H1 (cell line): ENCODE measurements around the gene TNRC6C. TPM values are rescaled to one million over a fixed set of nuclear protein-coding genes. Genes with fewer than 3 reads are reported as not detected.

Experiments used
- CTCF ChIA-PET: fragments of 300-600 bp; sonication (Branson Sonifier 250); formaldehyde crosslinking; loops from one replicate; lab custom pipeline; 2021; ENCODE audit not compliant: partially characterized antibody; lab: Charles Lee
- POLR2A ChIA-PET: fragments of 300-600 bp; sonication (Branson Sonifier 250); formaldehyde crosslinking; loops from one replicate; lab custom pipeline; 2021; ENCODE audit warnings: inconsistent platforms; ENCODE audit not compliant: partially characterized antibody; lab: Charles Lee
- DNase-seq, 2 experiments: peaks; one replicate each; pipeline versions ENCODE4 v3.0.0 to v3.0.0-alpha.2; 2010 to 2022; ENCODE audit warnings: low spot score in 2 of 2, low read depth in 1 of 2, mixed read lengths in 1 of 2
- FAIRE-seq: peaks from 2 replicates; lab custom pipeline; 2011; peaks lifted over from hg19 to GRCh38; lab: Jason Lieb, UNC
- H2AFZ ChIP-seq: 2 replicates; pipeline ENCODE4 v1.8.1; 2012; ENCODE audit warnings: low read length, inconsistent platforms
- H2AK5ac ChIP-seq: 2 replicates; pipeline ENCODE4 v1.6.1; 2013; ENCODE audit warnings: low read depth, low read length
- H2BK120ac ChIP-seq: replicated peaks from 2 replicates; pipeline ENCODE3; 2013; ENCODE audit warnings: low read depth, low read length, inconsistent platforms
- H2BK12ac ChIP-seq: 2 replicates; pipeline ENCODE4 v1.6.1; 2013; ENCODE audit warnings: low read depth, low read length
- H2BK15ac ChIP-seq: 2 replicates; pipeline ENCODE4 v1.6.1; 2013; ENCODE audit warnings: low read length
- H2BK20ac ChIP-seq: 2 replicates; pipeline ENCODE4 v1.6.1; 2013; ENCODE audit warnings: low read length
- H2BK5ac ChIP-seq: 2 replicates; pipeline ENCODE4 v1.6.1; 2013; ENCODE audit warnings: low read depth, low read length
- H3K14ac ChIP-seq: 2 replicates; pipeline ENCODE4 v1.6.1; 2013; ENCODE audit warnings: inconsistent platforms; ENCODE audit not compliant: insufficient read length
- H3K18ac ChIP-seq: 2 replicates; pipeline ENCODE4 v1.6.1; 2013; ENCODE audit warnings: low read length; ENCODE audit errors: extremely low read depth
- H3K23ac ChIP-seq: 2 replicates; pipeline ENCODE4 v1.6.1; 2013; ENCODE audit warnings: inconsistent platforms; ENCODE audit not compliant: insufficient read length
- H3K23me2 ChIP-seq: 2 replicates; pipeline ENCODE4 v1.6.1; 2013; ENCODE audit warnings: low read depth, low read length
- H3K27ac ChIP-seq: 2 replicates; pipeline ENCODE4 v1.6.1; 2011; ENCODE audit warnings: low read depth, low read length, inconsistent platforms
- H3K27me3 ChIP-seq, 4 experiments: replicated peaks in 1 of 4; 1 replicate in 1 of 4; 2 replicates in 3 of 4; pipeline versions ENCODE4 v1.6.1 to v1.8.1; 2011 to 2013; ENCODE audit warnings: low read length in 3 of 4, mild to moderate bottlenecking in 3 of 4, inconsistent platforms in 2 of 4, mixed read lengths in 2 of 4, moderate library complexity in 1 of 4; ENCODE audit not compliant: control insufficient read depth in 3 of 4, insufficient read depth in 3 of 4; ENCODE audit errors: extremely low read depth in 1 of 4
- H3K36me3 ChIP-seq, 4 experiments: 2 replicates each; pipeline versions ENCODE4 v1.6.1 to v1.8.1; 2011 to 2013; ENCODE audit warnings: mild to moderate bottlenecking in 4 of 4, low read length in 3 of 4, moderate library complexity in 2 of 4, control low read depth in 1 of 4, inconsistent platforms in 1 of 4; ENCODE audit not compliant: insufficient read depth in 4 of 4, control insufficient read depth in 2 of 4
- H3K4ac ChIP-seq: replicated peaks from 2 replicates; pipeline ENCODE3; 2013; ENCODE audit warnings: low read length, low read depth, mixed read lengths, inconsistent platforms; ENCODE audit not compliant: insufficient read length
- H3K4me1 ChIP-seq, 4 experiments: replicated peaks in 1 of 4; 1 replicate in 1 of 4; 2 replicates in 3 of 4; pipeline versions ENCODE4 v1.6.1 to v1.8.1; 2011 to 2013; ENCODE audit warnings: low read length in 3 of 4, inconsistent platforms in 2 of 4, mixed read lengths in 1 of 4; ENCODE audit not compliant: insufficient read depth in 4 of 4, control insufficient read depth in 3 of 4
- H3K4me2 ChIP-seq, 2 experiments: 2 replicates each; pipeline versions ENCODE4 v1.6.1 to v1.8.1; 2011 to 2013; ENCODE audit warnings: low read depth in 2 of 2, low read length in 2 of 2, control low read depth in 1 of 2, inconsistent platforms in 1 of 2, mild to moderate bottlenecking in 1 of 2; ENCODE audit not compliant: insufficient read depth in 1 of 2
- H3K4me3 ChIP-seq, 4 experiments: fragments of 200-600, 300-600 bp in 1 of 4; sonication (generic), shearing (Covaris generic), sonication (Bioruptor Twin) in 1 of 4; 2 replicates each; pipeline versions ENCODE4 v1.5.1 to v1.8.1; 2011 to 2016; ENCODE audit warnings: low read length in 4 of 4, low read depth in 3 of 4, control low read depth in 2 of 4, inconsistent platforms in 2 of 4, mild to moderate bottlenecking in 2 of 4, mixed read lengths in 1 of 4, moderate library complexity in 1 of 4; ENCODE audit not compliant: insufficient read depth in 2 of 4; ENCODE audit errors: extremely low read depth in 1 of 4
- H3K56ac ChIP-seq: replicated peaks from 2 replicates; pipeline ENCODE3; 2013; ENCODE audit warnings: low read depth, mild to moderate bottlenecking, mixed read lengths, low read length, inconsistent platforms; ENCODE audit not compliant: insufficient read length
- H3K79me1 ChIP-seq: 2 replicates; pipeline ENCODE4 v1.6.1; 2013; ENCODE audit warnings: low read depth, low read length, control low read depth
- H3K79me2 ChIP-seq, 2 experiments: 2 replicates each; pipeline versions ENCODE4 v1.6.1 to v1.8.1; 2012 to 2013; ENCODE audit warnings: low read length in 2 of 2, mild to moderate bottlenecking in 2 of 2, inconsistent platforms in 1 of 2; ENCODE audit not compliant: insufficient read depth in 2 of 2, control insufficient read depth in 1 of 2
- H3K9ac ChIP-seq, 4 experiments: replicated peaks in 1 of 4; 1 replicate in 1 of 4; 2 replicates in 3 of 4; pipeline versions ENCODE4 v1.6.1 to v1.8.1; 2011 to 2013; ENCODE audit warnings: low read depth in 3 of 4, low read length in 3 of 4, control low read depth in 2 of 4, mild to moderate bottlenecking in 2 of 4, moderate library complexity in 2 of 4, inconsistent platforms in 1 of 4; ENCODE audit errors: extremely low read depth in 1 of 4
- H3K9me3 ChIP-seq, 2 experiments: 2 replicates each; pipeline versions ENCODE4 v1.6.1 to v1.8.1; 2012 to 2013; ENCODE audit warnings: mild to moderate bottlenecking in 2 of 2, moderate library complexity in 2 of 2, control low read depth in 1 of 2, inconsistent platforms in 1 of 2, low read depth in 1 of 2, low read length in 1 of 2, mixed read lengths in 1 of 2; ENCODE audit not compliant: insufficient read depth in 2 of 2
- H4K20me1 ChIP-seq, 2 experiments: replicated peaks in 1 of 2; 2 replicates each; pipeline versions ENCODE3 to v1.8.1; 2011 to 2013; ENCODE audit warnings: inconsistent platforms in 2 of 2, low read length in 2 of 2, mild to moderate bottlenecking in 1 of 2; ENCODE audit not compliant: insufficient read depth in 2 of 2, control insufficient read depth in 1 of 2
- H4K5ac ChIP-seq: 2 replicates; pipeline ENCODE4 v1.6.1; 2013; ENCODE audit warnings: low read length, low read depth, mixed read lengths, inconsistent platforms; ENCODE audit not compliant: insufficient read length
- H4K8ac ChIP-seq: 2 replicates; pipeline ENCODE4 v1.8.0; 2013; ENCODE audit warnings: mild to moderate bottlenecking, moderate library complexity, low read length, inconsistent platforms; ENCODE audit not compliant: insufficient read depth; ENCODE audit errors: extremely low read depth
- H4K91ac ChIP-seq: replicated peaks from 2 replicates; pipeline ENCODE3; 2013; ENCODE audit warnings: low read length, mixed read lengths, inconsistent platforms; ENCODE audit not compliant: insufficient read length
- BACH1 ChIP-seq: IDR thresholded peaks from 2 replicates; pipeline ENCODE4 v1.6.1; 2012; ENCODE audit warnings: low read length, improper control_type of control experiment
- CBX8 ChIP-seq: fragments of 300-800, 300-1000 bp; sonication (generic); IDR thresholded peaks from 2 replicates; pipeline ENCODE4 v1.7.1; 2016; ENCODE audit warnings: low read depth, low read length, borderline replicate concordance
- CREB1 ChIP-seq: IDR thresholded peaks from 2 replicates; pipeline ENCODE4 v1.6.1; 2012; ENCODE audit warnings: inconsistent platforms
- CTCF ChIP-seq, 3 experiments: IDR thresholded peaks; 1 replicate in 2 of 3; 2 replicates in 1 of 3; pipeline versions ENCODE4 v1.5.1 to v1.6.1; 2011; ENCODE audit warnings: low read length in 3 of 3, mild to moderate bottlenecking in 3 of 3, inconsistent platforms in 2 of 3, low read depth in 1 of 3, moderate library complexity in 1 of 3; ENCODE audit not compliant: insufficient read depth in 1 of 3; ENCODE audit errors: control extremely low read depth in 1 of 3
- EZH2 ChIP-seq: fragments of 200-600 bp; sonication (generic); IDR thresholded peaks from 2 replicates; pipeline ENCODE4 v1.7.1; 2012; ENCODE audit warnings: low read depth, mild to moderate bottlenecking, moderate library complexity, low read length, inconsistent platforms; ENCODE audit not compliant: severe bottlenecking
- SIN3A ChIP-seq, 2 experiments: IDR thresholded peaks in 1 of 2; conservative IDR thresholded peaks in 1 of 2; 2 replicates each; pipeline ENCODE4 v1.6.1; 2011 to 2012; ENCODE audit warnings: low read length in 2 of 2, improper control_type of control experiment in 1 of 2, low read depth in 1 of 2, mild to moderate bottlenecking in 1 of 2
- SIX5 ChIP-seq: IDR thresholded peaks from 2 replicates; pipeline ENCODE4 v1.6.1; 2011; ENCODE audit warnings: mild to moderate bottlenecking, low read depth, low read length
- TCF12 ChIP-seq: IDR thresholded peaks from 2 replicates; pipeline ENCODE4 v1.6.1; 2011; ENCODE audit warnings: low read depth, mild to moderate bottlenecking, low read length
- WGBS, 2 experiments: shearing (Covaris generic) in 1 of 2; methylation state at CpG; one replicate each; pipeline versions ENCODE4 v1.1.6 to v1.1.7; 2013 to 2015; ENCODE audit warnings: low lambda C conversion rate in 2 of 2, mixed read lengths in 2 of 2, inconsistent platforms in 1 of 2, low coverage in 1 of 2, missing lambda C conversion rate in 1 of 2; ENCODE audit not compliant: insufficient replicate concordance in 2 of 2, insufficient coverage in 1 of 2, insufficient read length in 1 of 2; ENCODE audit errors: extremely low coverage in 1 of 2, missing lambda C conversion rate in 1 of 2; 5-methylcytosine and 5-hydroxymethylcytosine counted together
- polyA plus RNA-seq, 7 experiments: library from polyadenylated mRNA; depleted of rRNA in 3 of 7; stranded (reverse) in 5 of 7; unstranded in 2 of 7; fragments of >200 nt in 5 of 7; fragments of 200-250 nt in 2 of 7; gene quantifications; 1 replicate in 5 of 7; 2 replicates in 1 of 7; 4 replicates in 1 of 7; pipeline versions ENCODE4 v1.2.1 to v1.2.3, GENCODE V29; 2011 to 2013; ENCODE audit warnings: missing spikeins in 2 of 7, mixed read lengths in 2 of 7
- total RNA-seq: library from RNA; stranded (reverse); fragmentation: NEBNext Ultra II Directional; extraction: Animal tissue kit (Norgen Biotek cat#: 25700); gene quantifications from 2 replicates; pipeline ENCODE4 v1.2.1, GENCODE V29; 2021

The TNRC6C gene
- total and polyA plus RNA-seq, 2 of the 8 experiments (the other 6 are each of a cell fraction or from before 2014, with no cell fraction given): 2.8 to 28.9 TPM

DNA sequence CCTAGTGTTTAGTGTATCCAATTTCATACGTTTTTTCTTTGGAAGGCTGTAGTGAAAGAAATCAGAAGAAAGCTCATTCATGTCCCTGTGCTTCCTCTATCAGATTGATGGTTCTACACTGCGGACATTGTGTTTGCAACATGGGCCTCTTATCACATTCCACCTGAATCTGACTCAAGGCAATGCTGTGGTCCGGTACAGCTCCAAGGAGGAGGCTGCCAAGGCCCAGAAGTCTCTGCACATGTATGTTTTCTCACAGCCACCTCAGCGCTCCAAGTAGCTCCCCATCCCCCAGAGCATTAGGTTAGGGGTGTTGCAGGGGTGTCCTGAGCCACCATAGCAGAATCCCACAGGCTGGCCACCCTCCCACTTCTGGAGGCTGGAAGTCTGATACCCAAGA lies 144.8 kb downstream of the TNRC6C start:
- CTCF ChIA-PET: interaction anchor here (1.2 to 2.1 kb wide), 2 partner anchors 16 to 19 kb away, joined by 3 to 4 read pairs; no protein-coding TSS in a partner anchor
- Histone ChIP-seq H3K36me3 (peaks cover 7 to 60% (median 41%) of the 10 kb centered on the region in 4 experiments; a peak in 7 of 8 replicates), H4K20me1 (peaks cover 0 to under 1% of the 10 kb centered on the region in 2 experiments), H3K4me1 (no peaks in the 10 kb centered on the region), H2BK5ac (no peak overlapping the region), H2AK5ac (no peak overlapping the region), H3K4ac (no peak overlapping the region), H2BK120ac (no peak overlapping the region), H3K27ac (no peak overlapping the region), H3K79me1 (no peaks in the 10 kb centered on the region), H2BK15ac (no peak overlapping the region), H4K5ac (no peak overlapping the region), H3K23me2 (no peaks in the 10 kb centered on the region), H3K79me2 (no peaks in the 10 kb centered on the region), H3K14ac (no peak overlapping the region), H3K56ac (no peak overlapping the region), H3K9me3 (peaks cover 7 to 13% of the 10 kb centered on the region in 2 experiments; a peak in 3 of 4 replicates), H2BK20ac (no peak overlapping the region), H4K91ac (no peak overlapping the region), H3K27me3 (no peaks in the 10 kb centered on the region), H3K23ac (no peak overlapping the region), H3K4me3 (no peak overlapping the region), H3K4me2 (no peak overlapping the region)
- 80% methylated on average over 4 of the region's 4 CpGs; no CpG with 5 or more reads in 1 of the 2 experiments for WGBS, 2 experiments
- no peak for TF ChIP-seq CREB1
- no peak for TF ChIP-seq SIN3A (conservative IDR thresholded peaks at IDR 0.05 in 1 of 2, IDR thresholded peaks at IDR 0.05 in 1 of 2; ENCODE audit: low read depth in 1 of 2, low read length in 2 of 2)
- no peak for TF ChIP-seq CTCF (IDR thresholded peaks at IDR 0.05; ENCODE audit: control extremely low read depth in 1 of 3, insufficient read depth in 1 of 3, low read depth in 1 of 3, low read length in 3 of 3)
- TF ChIP-seq CBX8: no peak
- TF ChIP-seq SIX5: no peak
- TF ChIP-seq TCF12: no peak
- no peak for TF ChIP-seq BACH1
- TF ChIP-seq EZH2: no peak
- TF ChIP-seq, all 59 proteins: peak for 0
- DNase-seq (no peak), FAIRE-seq (no peak)
- POLR2A ChIA-PET: interaction anchor here (0.8 kb wide), 1 partner anchor 38 kb away, joined by 3 read pairs; no protein-coding TSS in a partner anchor
- no peak overlapping the region; the same call in 1 of the 2 replicates for H4K8ac ChIP-seq
- H3K9ac ChIP-seq: no peak overlapping the region
- no peak overlapping the region for H3K18ac ChIP-seq
- no peak overlapping the region for H2BK12ac ChIP-seq
- H2AFZ ChIP-seq: no peak overlapping the region
